ENCODE measurements around the gene TALDO1.

DNA sequence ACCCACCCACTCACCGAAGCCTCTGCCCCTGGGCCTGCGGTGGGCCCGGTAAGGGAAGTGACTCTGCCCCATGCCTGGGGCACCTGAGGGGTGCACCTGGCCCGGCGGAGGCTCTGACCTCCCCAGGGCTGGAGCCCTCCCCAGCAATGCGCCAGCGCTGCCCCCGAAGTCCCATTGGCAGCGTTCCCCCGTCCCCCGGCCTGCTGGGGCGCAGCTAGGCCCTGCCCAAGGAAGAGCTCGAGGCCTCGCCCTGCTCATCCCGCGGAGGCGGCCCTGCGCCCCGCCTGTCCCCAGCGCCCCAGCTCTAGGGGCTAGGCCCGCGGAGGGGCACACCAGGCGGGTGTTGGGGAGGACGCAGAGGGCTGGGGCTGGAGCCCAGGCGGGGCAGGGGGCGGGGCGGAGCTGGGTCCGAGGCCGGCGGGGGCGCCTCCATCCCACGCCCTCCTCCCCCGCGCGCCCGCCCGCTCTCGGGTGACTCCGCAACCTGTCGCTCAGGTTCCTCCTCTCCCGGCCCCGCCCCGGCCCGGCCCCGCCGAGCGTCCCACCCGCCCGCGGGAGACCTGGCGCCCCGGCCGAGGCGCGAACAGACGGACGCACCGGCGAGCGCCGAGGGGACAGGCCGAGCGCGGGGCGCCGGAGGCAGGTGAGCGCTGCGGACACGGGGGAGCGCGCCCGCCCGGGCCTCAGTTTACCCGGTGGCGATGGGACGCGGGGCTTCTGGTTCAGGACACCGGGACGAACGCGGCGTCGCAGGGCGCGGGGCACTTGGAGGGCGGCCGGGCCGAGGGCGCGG lies 41.4 kb upstream of the TALDO1 start, which contains the start of gene EPS8L2:
- TF ChIP-seq TEAD4 (IDR thresholded peaks at IDR 0.05) (no peak; the same call in 1 of the 2 replicates), CEBPB (IDR thresholded peaks at IDR 0.05) (no peak), TAF1 (IDR thresholded peaks at IDR 0.05; ENCODE audit: low read depth) (no peak; the same call in 1 of the 2 replicates), RAD21 (IDR thresholded peaks at IDR 0.05; ENCODE audit: low read depth) (no peak), EP300 (IDR thresholded peaks at IDR 0.05; ENCODE audit: borderline replicate concordance) (no peak)
- TF ChIP-seq, protein P1, sequence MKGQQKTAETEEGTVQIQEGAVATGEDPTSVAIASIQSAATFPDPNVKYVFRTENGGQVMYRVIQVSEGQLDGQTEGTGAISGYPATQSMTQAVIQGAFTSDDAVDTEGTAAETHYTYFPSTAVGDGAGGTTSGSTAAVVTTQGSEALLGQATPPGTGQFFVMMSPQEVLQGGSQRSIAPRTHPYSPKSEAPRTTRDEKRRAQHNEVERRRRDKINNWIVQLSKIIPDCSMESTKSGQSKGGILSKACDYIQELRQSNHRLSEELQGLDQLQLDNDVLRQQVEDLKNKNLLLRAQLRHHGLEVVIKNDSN (IDR thresholded peaks at IDR 0.05) = no peak
- TF ChIP-seq, protein P2, sequence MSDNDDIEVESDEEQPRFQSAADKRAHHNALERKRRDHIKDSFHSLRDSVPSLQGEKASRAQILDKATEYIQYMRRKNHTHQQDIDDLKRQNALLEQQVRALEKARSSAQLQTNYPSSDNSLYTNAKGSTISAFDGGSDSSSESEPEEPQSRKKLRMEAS (IDR thresholded peaks at IDR 0.05) = no peak
- TF ChIP-seq, protein P3, sequence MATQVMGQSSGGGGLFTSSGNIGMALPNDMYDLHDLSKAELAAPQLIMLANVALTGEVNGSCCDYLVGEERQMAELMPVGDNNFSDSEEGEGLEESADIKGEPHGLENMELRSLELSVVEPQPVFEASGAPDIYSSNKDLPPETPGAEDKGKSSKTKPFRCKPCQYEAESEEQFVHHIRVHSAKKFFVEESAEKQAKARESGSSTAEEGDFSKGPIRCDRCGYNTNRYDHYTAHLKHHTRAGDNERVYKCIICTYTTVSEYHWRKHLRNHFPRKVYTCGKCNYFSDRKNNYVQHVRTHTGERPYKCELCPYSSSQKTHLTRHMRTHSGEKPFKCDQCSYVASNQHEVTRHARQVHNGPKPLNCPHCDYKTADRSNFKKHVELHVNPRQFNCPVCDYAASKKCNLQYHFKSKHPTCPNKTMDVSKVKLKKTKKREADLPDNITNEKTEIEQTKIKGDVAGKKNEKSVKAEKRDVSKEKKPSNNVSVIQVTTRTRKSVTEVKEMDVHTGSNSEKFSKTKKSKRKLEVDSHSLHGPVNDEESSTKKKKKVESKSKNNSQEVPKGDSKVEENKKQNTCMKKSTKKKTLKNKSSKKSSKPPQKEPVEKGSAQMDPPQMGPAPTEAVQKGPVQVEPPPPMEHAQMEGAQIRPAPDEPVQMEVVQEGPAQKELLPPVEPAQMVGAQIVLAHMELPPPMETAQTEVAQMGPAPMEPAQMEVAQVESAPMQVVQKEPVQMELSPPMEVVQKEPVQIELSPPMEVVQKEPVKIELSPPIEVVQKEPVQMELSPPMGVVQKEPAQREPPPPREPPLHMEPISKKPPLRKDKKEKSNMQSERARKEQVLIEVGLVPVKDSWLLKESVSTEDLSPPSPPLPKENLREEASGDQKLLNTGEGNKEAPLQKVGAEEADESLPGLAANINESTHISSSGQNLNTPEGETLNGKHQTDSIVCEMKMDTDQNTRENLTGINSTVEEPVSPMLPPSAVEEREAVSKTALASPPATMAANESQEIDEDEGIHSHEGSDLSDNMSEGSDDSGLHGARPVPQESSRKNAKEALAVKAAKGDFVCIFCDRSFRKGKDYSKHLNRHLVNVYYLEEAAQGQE (IDR thresholded peaks at IDR 0.05; ENCODE audit: low read depth) = no peak

Measured in Ishikawa (cell line).